ENCODE data around the gene NCAM1.

NCAM1 gene

GRCh38 chr11:113178381-113179070, 217.3 kb downstream of the NCAM1 start:
- TF ChIP-seq SUZ12 (IDR thresholded peaks at IDR 0.05; ENCODE audit: extremely low read depth, insufficient read depth, insufficient read length) (no peak), ZNF274 (IDR thresholded peaks at IDR 0.05; ENCODE audit: low read depth, low read length) (no peak), YY1 (IDR thresholded peaks at IDR 0.05; ENCODE audit: insufficient read depth, insufficient read length) (no peak)
- no peak for DNase-seq (ENCODE audit: low read depth, low spot score)
- H3K4me3 ChIP-seq (ENCODE audit: insufficient read length, low read depth) = no peak overlapping the region
- peaks cover 5% of the 10 kb centered on the region for H3K4me1 ChIP-seq (ENCODE audit: insufficient read depth, insufficient read length)
- H3K27me3 ChIP-seq (ENCODE audit: insufficient read depth, insufficient read length) = no peaks in the 10 kb centered on the region
- H3K9me3 ChIP-seq (ENCODE audit: insufficient read depth, low read length) = no peaks in the 10 kb centered on the region
- H3K9ac ChIP-seq (ENCODE audit: insufficient read length, low read depth) = no peak overlapping the region
- H3K36me3 ChIP-seq (ENCODE audit: insufficient read depth, insufficient read length, low read length) = no peaks in the 10 kb centered on the region

- Histone ChIP-seq H3K4me3 (ENCODE audit: insufficient read length, low read depth) (no peak overlapping the region), H3K27me3 (ENCODE audit: insufficient read depth, insufficient read length) (no peaks in the 10 kb centered on the region), H3K36me3 (ENCODE audit: insufficient read depth, insufficient read length, low read length) (no peaks in the 10 kb centered on the region), H3K9ac (ENCODE audit: insufficient read length, low read depth) (no peak overlapping the region), H3K9me3 (ENCODE audit: insufficient read depth, low read length) (no peaks in the 10 kb centered on the region), H3K4me1 (ENCODE audit: insufficient read depth, insufficient read length) (peaks cover 5% of the 10 kb centered on the region)
- DNase-seq (ENCODE audit: low read depth, low spot score) = no peak
- TF ChIP-seq ZNF274 (IDR thresholded peaks at IDR 0.05; ENCODE audit: low read depth, low read length) (no peak), SUZ12 (IDR thresholded peaks at IDR 0.05; ENCODE audit: extremely low read depth, insufficient read depth, insufficient read length) (no peak), YY1 (IDR thresholded peaks at IDR 0.05; ENCODE audit: insufficient read depth, insufficient read length) (no peak)
Observed at GRCh38 chr11:113179181-113179704, 218.0 kb downstream of the NCAM1 start.

DNA sequence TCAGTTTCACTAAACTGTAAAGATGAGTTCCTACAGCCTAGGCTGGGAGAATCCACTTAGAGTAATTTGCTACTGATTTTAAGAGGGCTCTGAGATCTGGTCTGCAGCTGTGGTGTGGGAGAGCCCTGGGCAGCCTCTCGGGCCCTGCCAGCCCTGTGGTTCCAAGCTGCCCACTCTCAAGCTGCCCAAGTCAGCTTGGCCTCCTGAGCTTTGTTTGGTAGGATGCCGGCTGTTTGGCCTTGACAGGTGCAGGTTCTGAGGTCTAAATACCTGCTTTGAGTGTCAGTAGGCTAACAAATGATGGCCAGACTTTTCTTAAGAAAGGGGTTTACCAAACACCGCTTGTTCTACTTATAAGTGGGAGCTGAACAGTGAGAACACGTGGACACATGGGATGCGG, 219.9 kb downstream of the NCAM1 start:
- no peak for DNase-seq (ENCODE audit: low read depth, low spot score)
- no peaks in the 10 kb centered on the region for H3K27me3 ChIP-seq (ENCODE audit: insufficient read depth, insufficient read length)
- no peak overlapping the region for H3K9ac ChIP-seq (ENCODE audit: insufficient read length, low read depth)
- H3K4me1 ChIP-seq (ENCODE audit: insufficient read depth, insufficient read length) = peaks cover 5% of the 10 kb centered on the region
- no peaks in the 10 kb centered on the region for H3K9me3 ChIP-seq (ENCODE audit: insufficient read depth, low read length)
- H3K36me3 ChIP-seq (ENCODE audit: insufficient read depth, insufficient read length, low read length) = no peaks in the 10 kb centered on the region
- H3K4me3 ChIP-seq (ENCODE audit: insufficient read length, low read depth) = no peak overlapping the region
- TF ChIP-seq SUZ12 (IDR thresholded peaks at IDR 0.05; ENCODE audit: extremely low read depth, insufficient read depth, insufficient read length) (no peak), YY1 (IDR thresholded peaks at IDR 0.05; ENCODE audit: insufficient read depth, insufficient read length) (no peak), ZNF274 (IDR thresholded peaks at IDR 0.05; ENCODE audit: low read depth, low read length) (no peak)

DNA sequence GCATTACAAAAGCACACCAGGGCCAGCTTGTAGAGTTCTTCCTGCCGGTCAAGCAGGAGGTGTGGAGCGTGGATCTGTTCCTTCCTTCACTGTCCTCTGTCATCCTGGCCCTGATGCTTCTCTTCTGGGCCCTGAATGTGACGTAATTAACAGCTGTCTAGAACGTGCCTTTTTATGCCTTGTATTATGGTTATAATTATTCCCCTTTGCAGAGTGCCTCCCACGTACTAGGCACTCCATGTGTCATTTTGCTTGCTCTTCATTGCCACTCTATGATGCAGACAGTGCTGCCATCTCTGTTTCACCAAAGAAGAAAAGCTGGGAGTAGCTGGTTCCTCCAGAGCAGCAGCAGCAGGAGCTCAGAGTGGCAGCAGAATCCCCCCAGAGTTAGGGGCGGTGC, 221.1 kb downstream of the NCAM1 start:
- Histone ChIP-seq H3K4me1 (ENCODE audit: insufficient read depth, insufficient read length) (peaks cover 5% of the 10 kb centered on the region), H3K36me3 (ENCODE audit: insufficient read depth, insufficient read length, low read length) (no peaks in the 10 kb centered on the region), H3K4me3 (ENCODE audit: insufficient read length, low read depth) (no peak overlapping the region), H3K9ac (ENCODE audit: insufficient read length, low read depth) (no peak overlapping the region), H3K27me3 (ENCODE audit: insufficient read depth, insufficient read length) (no peaks in the 10 kb centered on the region), H3K9me3 (ENCODE audit: insufficient read depth, low read length) (no peaks in the 10 kb centered on the region)
- no peak for TF ChIP-seq YY1 (IDR thresholded peaks at IDR 0.05; ENCODE audit: insufficient read depth, insufficient read length)
- TF ChIP-seq SUZ12 (IDR thresholded peaks at IDR 0.05; ENCODE audit: extremely low read depth, insufficient read depth, insufficient read length) = no peak
- TF ChIP-seq ZNF274 (IDR thresholded peaks at IDR 0.05; ENCODE audit: low read depth, low read length) = no peak
- no peak for DNase-seq (ENCODE audit: low read depth, low spot score)

DNA sequence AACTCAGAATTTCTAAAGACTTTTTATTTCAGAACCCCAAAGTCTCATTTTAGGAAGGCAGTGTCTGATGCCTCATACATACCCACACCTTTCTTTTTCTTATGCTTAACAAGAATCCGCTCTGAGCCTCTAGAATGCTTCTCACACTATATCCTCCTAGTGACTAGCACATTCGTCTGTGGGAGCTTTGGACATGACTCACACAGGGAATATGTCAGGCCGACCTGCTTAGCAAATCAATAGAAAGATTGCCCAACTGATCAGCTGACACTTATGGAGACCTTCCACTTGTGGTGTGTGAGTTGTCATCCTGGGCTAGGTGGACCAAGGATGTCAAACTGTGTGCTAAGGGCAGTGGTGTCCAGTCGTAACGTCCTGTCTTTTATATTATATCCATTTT, 223.3 kb downstream of the NCAM1 start:
- no peaks in the 10 kb centered on the region for H3K27me3 ChIP-seq (ENCODE audit: insufficient read depth, insufficient read length)
- no peak for TF ChIP-seq SUZ12 (IDR thresholded peaks at IDR 0.05; ENCODE audit: extremely low read depth, insufficient read depth, insufficient read length)
- no peak for TF ChIP-seq ZNF274 (IDR thresholded peaks at IDR 0.05; ENCODE audit: low read depth, low read length)
- no peak for TF ChIP-seq YY1 (IDR thresholded peaks at IDR 0.05; ENCODE audit: insufficient read depth, insufficient read length)
- H3K4me3 ChIP-seq (ENCODE audit: insufficient read length, low read depth) = no peak overlapping the region
- no peaks in the 10 kb centered on the region for H3K4me1 ChIP-seq (ENCODE audit: insufficient read depth, insufficient read length)
- H3K9me3 ChIP-seq (ENCODE audit: insufficient read depth, low read length) = no peaks in the 10 kb centered on the region
- DNase-seq (ENCODE audit: low read depth, low spot score) = peak; percentile 30
- no peaks in the 10 kb centered on the region for H3K36me3 ChIP-seq (ENCODE audit: insufficient read depth, insufficient read length, low read length)
- no peak overlapping the region for H3K9ac ChIP-seq (ENCODE audit: insufficient read length, low read depth)

- Histone ChIP-seq H3K36me3 (ENCODE audit: insufficient read depth, insufficient read length, low read length) (no peaks in the 10 kb centered on the region), H3K4me1 (ENCODE audit: insufficient read depth, insufficient read length) (peaks cover 5% of the 10 kb centered on the region), H3K9ac (ENCODE audit: insufficient read length, low read depth) (no peak overlapping the region), H3K27me3 (ENCODE audit: insufficient read depth, insufficient read length) (no peaks in the 10 kb centered on the region), H3K9me3 (ENCODE audit: insufficient read depth, low read length) (no peaks in the 10 kb centered on the region), H3K4me3 (ENCODE audit: insufficient read length, low read depth) (no peak overlapping the region)
- TF ChIP-seq SUZ12 (IDR thresholded peaks at IDR 0.05; ENCODE audit: extremely low read depth, insufficient read depth, insufficient read length) (no peak), ZNF274 (IDR thresholded peaks at IDR 0.05; ENCODE audit: low read depth, low read length) (no peak), YY1 (IDR thresholded peaks at IDR 0.05; ENCODE audit: insufficient read depth, insufficient read length) (no peak)
- DNase-seq (ENCODE audit: low read depth, low spot score) = no peak
Observed at GRCh38 chr11:113188371-113188834, 227.2 kb downstream of the NCAM1 start.

DNA sequence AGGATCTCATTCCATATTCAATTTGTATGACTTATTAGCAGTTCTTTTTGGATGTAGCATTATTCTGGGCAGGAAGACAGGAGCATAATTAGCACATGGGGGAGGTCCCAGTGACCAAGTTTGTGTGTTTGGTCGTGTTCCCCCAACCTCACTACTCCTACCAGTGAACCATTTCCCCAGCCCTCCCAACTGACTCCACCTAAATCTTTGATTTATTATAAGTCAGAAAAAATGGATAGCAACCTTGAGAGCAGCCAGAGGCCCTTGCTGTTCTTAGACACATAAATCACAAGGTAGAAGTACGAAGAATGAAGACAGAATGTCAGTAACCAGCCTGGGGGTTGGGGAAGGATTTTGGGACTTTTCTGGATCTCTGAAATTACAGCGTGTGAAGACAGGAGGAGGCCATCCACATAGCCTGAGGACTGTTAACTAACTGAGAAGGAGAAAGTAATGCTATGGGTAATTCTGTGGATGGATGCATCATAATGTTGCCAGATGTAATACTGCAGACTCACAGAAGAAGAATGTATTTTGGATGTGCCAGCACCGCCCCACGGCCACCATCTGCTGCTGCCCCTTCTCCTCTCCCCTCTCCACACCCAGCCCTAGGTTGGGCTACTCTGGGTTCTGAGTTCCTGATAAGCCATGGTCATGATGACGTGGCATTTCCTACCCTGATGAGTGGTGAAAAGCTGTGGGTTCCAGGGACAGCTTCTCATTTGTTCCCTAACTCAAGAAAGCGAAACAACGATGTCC, 228.9 kb downstream of the NCAM1 start:
- TF ChIP-seq ZNF274 (IDR thresholded peaks at IDR 0.05; ENCODE audit: low read depth, low read length) (no peak), YY1 (IDR thresholded peaks at IDR 0.05; ENCODE audit: insufficient read depth, insufficient read length) (no peak), SUZ12 (IDR thresholded peaks at IDR 0.05; ENCODE audit: extremely low read depth, insufficient read depth, insufficient read length) (no peak)
- H3K9ac ChIP-seq (ENCODE audit: insufficient read length, low read depth) = no peak overlapping the region
- H3K4me3 ChIP-seq (ENCODE audit: insufficient read length, low read depth) = no peak overlapping the region
- H3K36me3 ChIP-seq (ENCODE audit: insufficient read depth, insufficient read length, low read length) = no peaks in the 10 kb centered on the region
- no peaks in the 10 kb centered on the region for H3K27me3 ChIP-seq (ENCODE audit: insufficient read depth, insufficient read length)
- H3K4me1 ChIP-seq (ENCODE audit: insufficient read depth, insufficient read length) = peaks cover 5% of the 10 kb centered on the region
- no peaks in the 10 kb centered on the region for H3K9me3 ChIP-seq (ENCODE audit: insufficient read depth, low read length)
- no peak for DNase-seq (ENCODE audit: low read depth, low spot score)
